ENCODE measurements around the gene SFXN1.

The SFXN1 gene

GRCh38 chr5:175478008-175478383 lies 364 bp upstream of the SFXN1 start:
- H3K4me3 ChIP-seq (ENCODE audit: extremely low read depth, insufficient read depth, low read length, poor library complexity, severe bottlenecking), result peak overlapping the region; percentile 81
- WGBS, 2 experiments (ENCODE audit: insufficient coverage in 2 of 2), result 19 to 22% methylated on average over 10 to 11 of the region's 12 CpGs
- H3K36me3 ChIP-seq (ENCODE audit: control insufficient read depth, insufficient read depth, low read length), result peaks cover 28% of the 10 kb centered on the region
- peaks cover 8% of the 10 kb centered on the region for H3K4me1 ChIP-seq (ENCODE audit: control insufficient read depth, insufficient read depth, low read length, poor library complexity, severe bottlenecking)
- no peak overlapping the region for H3K27ac ChIP-seq (ENCODE audit: low read depth, low read length, severe bottlenecking)
- no peaks in the 10 kb centered on the region for H3K9me3 ChIP-seq (ENCODE audit: control insufficient read depth, low read length)

- WGBS, 2 experiments (ENCODE audit: insufficient coverage in 2 of 2), result 19 to 25% methylated on average over 12 of the region's 13 CpGs
- Histone ChIP-seq H3K9me3 (ENCODE audit: control insufficient read depth, low read length) (no peaks in the 10 kb centered on the region), H3K4me3 (ENCODE audit: extremely low read depth, insufficient read depth, low read length, poor library complexity, severe bottlenecking) (peak overlapping the region; percentile 81), H3K4me1 (ENCODE audit: control insufficient read depth, insufficient read depth, low read length, poor library complexity, severe bottlenecking) (peaks cover 8% of the 10 kb centered on the region), H3K27ac (ENCODE audit: low read depth, low read length, severe bottlenecking) (peak overlapping the region; percentile 41), H3K36me3 (ENCODE audit: control insufficient read depth, insufficient read depth, low read length) (peaks cover 41% of the 10 kb centered on the region)
Measured at GRCh38 chr5:175479125-175479881, 943 bp downstream of the SFXN1 start.

- H3K4me1 ChIP-seq (ENCODE audit: control insufficient read depth, insufficient read depth, low read length, poor library complexity, severe bottlenecking), result peaks cover 8% of the 10 kb centered on the region
- H3K36me3 ChIP-seq (ENCODE audit: control insufficient read depth, insufficient read depth, low read length), result peaks cover 80% of the 10 kb centered on the region
- 92 to 93% methylated on average over 8 of the region's 8 CpGs for WGBS, 2 experiments (ENCODE audit: insufficient coverage in 2 of 2)
- no peaks in the 10 kb centered on the region for H3K9me3 ChIP-seq (ENCODE audit: control insufficient read depth, low read length)
- no peak overlapping the region for H3K27ac ChIP-seq (ENCODE audit: low read depth, low read length, severe bottlenecking)
- no peak overlapping the region for H3K4me3 ChIP-seq (ENCODE audit: extremely low read depth, insufficient read depth, low read length, poor library complexity, severe bottlenecking)
Measured at GRCh38 chr5:175483337-175483736, 5.0 kb downstream of the SFXN1 start.

GRCh38 chr5:175484322-175484721 lies 6.0 kb downstream of the SFXN1 start:
- peaks cover 7% of the 10 kb centered on the region for H3K4me1 ChIP-seq (ENCODE audit: control insufficient read depth, insufficient read depth, low read length, poor library complexity, severe bottlenecking)
- H3K27ac ChIP-seq (ENCODE audit: low read depth, low read length, severe bottlenecking), result no peak overlapping the region
- peaks cover 88% of the 10 kb centered on the region for H3K36me3 ChIP-seq (ENCODE audit: control insufficient read depth, insufficient read depth, low read length)
- no peaks in the 10 kb centered on the region for H3K9me3 ChIP-seq (ENCODE audit: control insufficient read depth, low read length)
- WGBS, 2 experiments (ENCODE audit: insufficient coverage in 2 of 2), result 98% methylated on average over 24 of the region's 26 CpGs
- no peak overlapping the region for H3K4me3 ChIP-seq (ENCODE audit: extremely low read depth, insufficient read depth, low read length, poor library complexity, severe bottlenecking)

GRCh38 chr5:175484829-175485228 lies 6.5 kb downstream of the SFXN1 start:
- Histone ChIP-seq H3K4me1 (ENCODE audit: control insufficient read depth, insufficient read depth, low read length, poor library complexity, severe bottlenecking) (peaks cover 2% of the 10 kb centered on the region), H3K27ac (ENCODE audit: low read depth, low read length, severe bottlenecking) (no peak overlapping the region), H3K9me3 (ENCODE audit: control insufficient read depth, low read length) (no peaks in the 10 kb centered on the region), H3K36me3 (ENCODE audit: control insufficient read depth, insufficient read depth, low read length) (peaks cover 93% of the 10 kb centered on the region), H3K4me3 (ENCODE audit: extremely low read depth, insufficient read depth, low read length, poor library complexity, severe bottlenecking) (no peak overlapping the region)
- 93 to 96% methylated on average over 3 to 4 of the region's 4 CpGs for WGBS, 2 experiments (ENCODE audit: insufficient coverage in 2 of 2)

- H3K9me3 ChIP-seq (ENCODE audit: control insufficient read depth, low read length), result no peaks in the 10 kb centered on the region
- 94 to 100% methylated on average over 3 to 5 of the region's 6 CpGs for WGBS, 2 experiments (ENCODE audit: insufficient coverage in 2 of 2)
- no peak overlapping the region for H3K27ac ChIP-seq (ENCODE audit: low read depth, low read length, severe bottlenecking)
- H3K36me3 ChIP-seq (ENCODE audit: control insufficient read depth, insufficient read depth, low read length), result peaks cover 89% of the 10 kb centered on the region
- no peak overlapping the region for H3K4me3 ChIP-seq (ENCODE audit: extremely low read depth, insufficient read depth, low read length, poor library complexity, severe bottlenecking)
- H3K4me1 ChIP-seq (ENCODE audit: control insufficient read depth, insufficient read depth, low read length, poor library complexity, severe bottlenecking), result no peaks in the 10 kb centered on the region
Measured at GRCh38 chr5:175485631-175486030, 7.3 kb downstream of the SFXN1 start.

GRCh38 chr5:175487514-175488222 lies 9.3 kb downstream of the SFXN1 start:
- Histone ChIP-seq H3K27ac (ENCODE audit: low read depth, low read length, severe bottlenecking) (no peak overlapping the region), H3K4me3 (ENCODE audit: extremely low read depth, insufficient read depth, low read length, poor library complexity, severe bottlenecking) (no peak overlapping the region), H3K9me3 (ENCODE audit: control insufficient read depth, low read length) (no peaks in the 10 kb centered on the region), H3K36me3 (ENCODE audit: control insufficient read depth, insufficient read depth, low read length) (peaks cover 86% of the 10 kb centered on the region), H3K4me1 (ENCODE audit: control insufficient read depth, insufficient read depth, low read length, poor library complexity, severe bottlenecking) (no peaks in the 10 kb centered on the region)
- 94 to 96% methylated on average over 9 to 11 of the region's 11 CpGs for WGBS, 2 experiments (ENCODE audit: insufficient coverage in 2 of 2)

- Histone ChIP-seq H3K4me1 (ENCODE audit: control insufficient read depth, insufficient read depth, low read length, poor library complexity, severe bottlenecking) (no peaks in the 10 kb centered on the region), H3K36me3 (ENCODE audit: control insufficient read depth, insufficient read depth, low read length) (peaks cover 86% of the 10 kb centered on the region), H3K27ac (ENCODE audit: low read depth, low read length, severe bottlenecking) (no peak overlapping the region), H3K9me3 (ENCODE audit: control insufficient read depth, low read length) (no peaks in the 10 kb centered on the region), H3K4me3 (ENCODE audit: extremely low read depth, insufficient read depth, low read length, poor library complexity, severe bottlenecking) (no peak overlapping the region)
- WGBS, 2 experiments (ENCODE audit: insufficient coverage in 2 of 2), result 94 to 95% methylated on average over 3 to 4 of the region's 6 CpGs
Measured at GRCh38 chr5:175489693-175490443, 11.5 kb downstream of the SFXN1 start.

- Histone ChIP-seq H3K27ac (ENCODE audit: low read depth, low read length, severe bottlenecking) (no peak overlapping the region), H3K9me3 (ENCODE audit: control insufficient read depth, low read length) (no peaks in the 10 kb centered on the region), H3K36me3 (ENCODE audit: control insufficient read depth, insufficient read depth, low read length) (peaks cover 86% of the 10 kb centered on the region), H3K4me1 (ENCODE audit: control insufficient read depth, insufficient read depth, low read length, poor library complexity, severe bottlenecking) (no peaks in the 10 kb centered on the region), H3K4me3 (ENCODE audit: extremely low read depth, insufficient read depth, low read length, poor library complexity, severe bottlenecking) (no peak overlapping the region)
- WGBS, 2 experiments (ENCODE audit: insufficient coverage in 2 of 2), result 100% methylated on average over 1 to 3 of the region's 6 CpGs
Measured at GRCh38 chr5:175491223-175491622, 12.9 kb downstream of the SFXN1 start.

- H3K27ac ChIP-seq (ENCODE audit: low read depth, low read length, severe bottlenecking), result no peak overlapping the region
- no peaks in the 10 kb centered on the region for H3K4me1 ChIP-seq (ENCODE audit: control insufficient read depth, insufficient read depth, low read length, poor library complexity, severe bottlenecking)
- peaks cover 82% of the 10 kb centered on the region for H3K36me3 ChIP-seq (ENCODE audit: control insufficient read depth, insufficient read depth, low read length)
- H3K9me3 ChIP-seq (ENCODE audit: control insufficient read depth, low read length), result no peaks in the 10 kb centered on the region
- WGBS, 2 experiments (ENCODE audit: insufficient coverage in 2 of 2), result 98 to 99% methylated on average over 7 of the region's 7 CpGs
- H3K4me3 ChIP-seq (ENCODE audit: extremely low read depth, insufficient read depth, low read length, poor library complexity, severe bottlenecking), result no peak overlapping the region
Measured at GRCh38 chr5:175493260-175493659, 14.9 kb downstream of the SFXN1 start.
